Raji (cell line): Measurements from ENCODE around the gene MAEA.

ENCODE experiments used
- POLR2A ChIP-seq: IDR thresholded peaks from 2 replicates; pipeline ENCODE4 v1.6.1; 2011; ENCODE audit warnings: low read depth, low read length, control low read depth; ENCODE audit not compliant: insufficient read depth

The MAEA gene

GRCh38 chr4:1329408-1330371 is 40.0 kb downstream of the MAEA start:
- no peak for TF ChIP-seq POLR2A

GRCh38 chr4:1330761-1331590 is 41.3 kb downstream of the MAEA start:
- TF ChIP-seq POLR2A, result no peak

DNA sequence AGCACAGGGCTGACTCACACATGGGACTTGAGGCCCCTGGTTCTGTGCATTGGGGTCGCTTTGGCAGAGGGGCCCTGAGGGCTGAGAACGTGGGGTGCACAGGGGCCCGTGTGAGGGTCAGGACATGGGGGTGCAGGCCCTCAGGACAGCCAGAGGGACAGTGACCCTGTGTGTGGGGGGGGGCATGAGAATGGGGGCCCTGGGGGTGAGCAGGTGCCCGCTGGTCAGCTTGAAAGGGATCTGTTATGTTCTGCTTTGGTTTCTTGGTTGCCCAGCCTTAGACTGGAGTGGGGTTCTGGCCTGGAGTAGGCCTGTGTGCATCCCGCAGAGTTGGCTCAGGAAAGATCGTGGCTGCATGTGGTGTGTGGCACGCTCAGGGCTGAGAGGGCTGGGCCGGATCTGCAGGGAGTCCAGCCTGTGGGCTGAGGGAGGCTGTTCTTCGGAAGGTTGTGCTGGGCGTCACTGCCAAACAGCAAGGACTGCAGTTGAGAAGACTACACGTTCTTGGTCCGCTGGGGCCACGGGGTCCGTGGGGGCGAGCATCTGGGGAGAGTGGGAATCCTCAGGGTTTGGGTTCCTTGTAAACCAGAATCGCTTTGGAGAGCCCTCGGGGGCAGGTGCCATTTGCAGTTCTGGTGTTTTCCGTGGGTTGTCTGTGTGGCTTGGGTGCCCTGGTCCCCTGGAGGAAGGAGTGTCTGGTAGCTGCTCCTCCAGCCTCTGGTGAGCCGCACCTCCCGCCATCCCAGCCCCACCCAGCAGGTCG is 42.1 kb downstream of the MAEA start:
- no peak for TF ChIP-seq POLR2A

DNA sequence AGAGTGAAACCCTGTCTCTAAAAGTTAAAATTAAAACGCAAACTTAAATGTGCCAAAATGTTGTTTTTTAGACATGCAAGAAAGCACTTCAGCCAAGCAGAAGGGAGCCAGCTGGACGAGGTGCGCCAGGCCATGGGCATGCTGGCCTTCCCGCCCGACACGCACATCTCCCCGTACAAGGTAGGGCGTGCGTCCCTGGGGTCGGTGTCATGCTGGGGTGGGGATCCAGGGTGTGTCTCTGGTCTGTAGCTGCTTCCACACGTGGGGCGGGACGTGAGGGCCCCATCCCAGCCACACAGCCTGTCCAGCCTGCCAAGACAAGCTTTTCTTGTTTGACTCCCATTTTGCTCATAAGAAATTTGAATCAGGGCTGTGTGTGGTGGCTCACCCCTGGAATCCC is 43.0 kb downstream of the MAEA start:
- TF ChIP-seq POLR2A, result no peak

GRCh38 chr4:1333256-1333655 is 43.6 kb downstream of the MAEA start:
- no peak for TF ChIP-seq POLR2A

DNA sequence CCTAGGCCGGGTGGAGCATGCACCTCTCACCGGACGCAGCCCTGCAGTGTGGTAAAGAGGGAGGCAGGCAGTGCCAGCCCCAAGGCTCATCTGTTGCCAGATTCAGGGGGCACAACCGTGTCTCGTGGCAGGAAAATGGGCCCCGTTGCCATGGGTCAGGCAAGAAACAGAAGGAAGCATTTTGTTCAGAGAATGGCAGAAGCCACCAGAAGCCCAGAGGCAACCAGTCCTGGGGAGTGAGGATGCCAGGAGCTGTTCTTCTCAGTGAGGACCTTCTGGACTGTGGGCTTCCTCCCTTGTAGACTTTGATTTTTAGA is 44.8 kb downstream of the MAEA start:
- TF ChIP-seq POLR2A, result no peak

DNA sequence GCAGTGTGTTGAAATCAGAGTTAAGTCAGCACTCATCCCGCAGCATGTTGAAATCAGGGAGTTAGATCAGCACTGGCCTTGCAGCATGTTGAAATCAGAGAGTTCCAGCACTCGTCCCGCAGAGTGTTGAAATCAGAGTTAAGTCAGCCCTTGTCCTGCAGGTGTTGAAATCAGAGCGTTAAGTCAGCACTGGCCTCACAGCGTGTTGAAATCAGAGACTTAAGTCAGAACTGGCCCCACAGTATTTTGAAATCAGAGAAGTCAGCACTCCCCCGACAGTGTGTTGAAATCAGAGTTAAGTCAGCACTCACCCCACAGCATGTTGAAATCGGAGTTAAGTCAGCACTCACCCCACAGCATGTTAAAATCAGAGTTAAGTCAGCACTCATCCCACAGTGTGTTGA is 46.4 kb downstream of the MAEA start:
- no peak for TF ChIP-seq POLR2A

DNA sequence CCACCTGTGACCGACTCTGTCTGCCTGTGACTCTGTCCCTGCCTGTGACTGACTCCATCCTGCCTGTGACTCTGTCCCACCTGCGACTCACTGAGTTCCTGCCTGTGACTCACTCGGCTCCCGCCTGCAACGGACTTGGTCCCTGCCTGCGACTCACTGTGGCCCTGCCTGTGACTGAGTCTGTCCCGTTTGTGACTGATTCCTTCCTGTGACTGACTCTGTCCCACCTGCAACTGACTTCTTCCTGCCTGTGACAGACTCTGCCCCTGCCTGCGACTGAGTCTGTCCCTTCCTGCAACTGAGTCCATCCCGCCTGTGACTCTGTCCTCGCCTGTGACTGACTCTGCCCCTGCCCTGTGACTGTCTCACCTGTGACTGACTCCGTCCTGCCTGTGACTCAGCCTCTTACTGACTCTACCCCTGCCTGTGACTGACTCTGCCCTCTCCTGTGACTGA is 47.7 kb downstream of the MAEA start:
- no peak for TF ChIP-seq POLR2A

DNA sequence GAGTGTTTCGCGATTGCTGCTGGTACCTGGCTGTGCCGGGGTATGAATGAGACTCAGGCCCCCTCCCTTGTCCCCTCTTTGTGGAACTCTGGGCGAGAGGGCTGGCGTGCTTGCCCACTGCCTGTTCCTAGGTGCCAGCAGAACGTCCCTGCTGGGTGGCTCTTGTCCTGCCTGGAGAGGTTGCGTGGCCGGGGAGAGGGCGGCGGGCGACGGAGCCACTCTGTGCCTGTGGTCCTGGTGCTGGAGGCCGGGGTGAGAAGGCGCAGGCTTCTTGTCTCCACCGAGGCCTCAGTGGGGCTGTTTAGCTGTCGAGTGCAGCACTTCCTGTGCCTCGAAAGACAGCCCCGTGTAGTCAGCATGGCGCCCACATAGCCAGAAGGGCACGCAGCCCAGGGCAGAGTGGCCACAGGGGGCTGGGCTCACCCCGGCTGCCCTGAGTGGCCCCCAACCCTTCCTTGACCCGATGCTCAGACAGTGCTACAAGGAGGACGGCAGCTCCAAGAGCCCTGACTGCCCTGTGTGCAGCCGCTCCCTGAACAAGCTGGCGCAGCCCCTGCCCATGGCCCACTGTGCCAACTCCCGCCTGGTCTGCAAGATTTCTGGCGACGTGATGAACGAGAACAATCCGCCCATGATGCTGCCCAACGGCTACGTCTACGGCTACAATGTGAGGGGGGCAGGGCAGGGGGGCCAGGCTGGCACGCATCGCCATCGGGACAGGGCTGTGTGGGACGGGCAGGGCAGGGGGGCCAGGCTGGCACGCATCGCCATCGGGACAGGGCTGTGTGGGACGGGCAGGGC is 48.5 kb downstream of the MAEA start:
- TF ChIP-seq POLR2A, result no peak

- TF ChIP-seq POLR2A, result no peak
Measured at GRCh38 chr4:1338752-1339414, 49.2 kb downstream of the MAEA start.

- no peak for TF ChIP-seq POLR2A
Measured at GRCh38 chr4:1339489-1339888, 49.8 kb downstream of the MAEA start.

- no peak for TF ChIP-seq POLR2A
Measured at GRCh38 chr4:1340181-1340747, 50.6 kb downstream of the MAEA start.

DNA sequence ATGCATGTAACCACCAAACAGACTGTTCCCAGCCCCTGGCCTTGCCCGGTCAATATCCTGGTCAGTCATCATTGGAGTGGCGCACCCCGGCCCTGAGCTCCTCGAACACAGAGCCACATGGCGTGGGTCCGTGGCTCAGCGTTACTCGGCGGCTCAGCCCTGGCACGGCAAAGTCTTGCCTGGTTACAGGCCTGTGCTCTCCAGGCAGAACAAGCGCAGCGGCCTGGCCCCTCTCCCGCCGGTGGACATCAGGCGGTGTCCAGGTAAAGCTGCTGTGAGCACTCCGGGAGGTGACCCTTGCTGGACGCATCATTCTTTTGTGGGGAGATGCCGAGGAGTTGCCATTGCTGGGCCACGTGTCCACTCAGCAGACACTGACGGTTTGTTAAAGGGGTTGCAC is 51.2 kb downstream of the MAEA start:
- no peak for TF ChIP-seq POLR2A

DNA sequence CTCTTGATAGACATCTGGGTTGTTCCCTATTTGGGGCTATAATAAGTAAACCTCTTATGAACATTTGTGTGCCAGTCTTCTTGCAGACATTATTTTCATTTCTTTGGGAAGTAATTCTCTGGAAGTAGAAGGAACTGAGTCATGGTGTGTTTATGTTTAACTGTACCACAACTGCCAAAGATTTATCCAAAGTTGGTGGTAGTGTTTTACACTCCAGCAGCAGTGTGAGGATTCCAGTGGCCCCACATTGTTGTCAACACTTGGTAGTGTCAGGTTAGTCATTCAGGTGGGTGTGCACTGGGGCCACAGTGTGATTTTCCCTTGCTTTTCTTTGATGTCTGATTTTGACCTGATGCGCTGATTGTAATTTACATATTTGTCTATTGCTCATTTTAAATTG is 52.3 kb downstream of the MAEA start:
- TF ChIP-seq POLR2A, result no peak

DNA sequence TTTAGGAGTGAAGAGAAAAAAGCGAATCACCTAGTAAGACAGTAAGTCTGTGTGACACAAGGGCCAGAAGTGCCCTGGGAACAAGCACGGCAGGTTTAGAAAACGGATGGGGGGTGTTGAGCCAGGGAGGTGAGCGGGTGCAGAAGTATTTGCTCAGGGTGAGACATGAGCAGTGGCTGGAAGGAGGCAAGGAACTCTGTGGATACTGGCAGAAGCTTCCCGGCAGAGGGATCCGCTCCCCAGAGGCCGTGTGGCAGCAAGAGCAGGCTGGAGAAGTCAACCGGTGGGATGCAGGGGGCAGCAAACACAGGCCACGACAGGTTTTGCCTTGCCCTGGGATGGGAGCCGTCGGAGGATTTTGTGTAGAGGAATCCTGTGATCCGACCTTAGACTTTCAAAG is 55.0 kb downstream of the MAEA start:
- TF ChIP-seq POLR2A, result no peak
